ENCODE measurements around the gene ABHD4. TPM values are rescaled to one million over a fixed set of nuclear protein-coding genes. Genes with fewer than 3 reads are reported as not detected.

The ABHD4 gene
- total and polyA plus RNA-seq, 10 of the 15 experiments (the other 5 are each of a cell fraction or from before 2014, with no cell fraction given): 5.4 to 28.7 (median 10.8) TPM

- peak; percentile 96 for TF ChIP-seq PRDM15 (CRISPR knock-in tag; IDR thresholded peaks at IDR 0.05)
- peak; percentile 86 for TF ChIP-seq SMAD5 (IDR thresholded peaks at IDR 0.05; ENCODE audit: low read depth)
- peak; percentile 56 for TF ChIP-seq ZBTB11 (CRISPR knock-in tag; IDR thresholded peaks at IDR 0.05)
- TF ChIP-seq HDAC2 (IDR thresholded peaks at IDR 0.05): no peak
- peak; percentile 93 for TF ChIP-seq RAD51 (IDR thresholded peaks at IDR 0.05)
- TF ChIP-seq CHD4 (IDR thresholded peaks at IDR 0.05): no peak
- no peak for TF ChIP-seq BRCA1 (IDR thresholded peaks at IDR 0.05; ENCODE audit: low read depth, low read length)
- TF ChIP-seq, protein P1, sequence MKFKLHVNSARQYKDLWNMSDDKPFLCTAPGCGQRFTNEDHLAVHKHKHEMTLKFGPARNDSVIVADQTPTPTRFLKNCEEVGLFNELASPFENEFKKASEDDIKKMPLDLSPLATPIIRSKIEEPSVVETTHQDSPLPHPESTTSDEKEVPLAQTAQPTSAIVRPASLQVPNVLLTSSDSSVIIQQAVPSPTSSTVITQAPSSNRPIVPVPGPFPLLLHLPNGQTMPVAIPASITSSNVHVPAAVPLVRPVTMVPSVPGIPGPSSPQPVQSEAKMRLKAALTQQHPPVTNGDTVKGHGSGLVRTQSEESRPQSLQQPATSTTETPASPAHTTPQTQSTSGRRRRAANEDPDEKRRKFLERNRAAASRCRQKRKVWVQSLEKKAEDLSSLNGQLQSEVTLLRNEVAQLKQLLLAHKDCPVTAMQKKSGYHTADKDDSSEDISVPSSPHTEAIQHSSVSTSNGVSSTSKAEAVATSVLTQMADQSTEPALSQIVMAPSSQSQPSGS (IDR thresholded peaks at IDR 0.05; ENCODE audit: low read length): no peak
- TF ChIP-seq, protein P2, sequence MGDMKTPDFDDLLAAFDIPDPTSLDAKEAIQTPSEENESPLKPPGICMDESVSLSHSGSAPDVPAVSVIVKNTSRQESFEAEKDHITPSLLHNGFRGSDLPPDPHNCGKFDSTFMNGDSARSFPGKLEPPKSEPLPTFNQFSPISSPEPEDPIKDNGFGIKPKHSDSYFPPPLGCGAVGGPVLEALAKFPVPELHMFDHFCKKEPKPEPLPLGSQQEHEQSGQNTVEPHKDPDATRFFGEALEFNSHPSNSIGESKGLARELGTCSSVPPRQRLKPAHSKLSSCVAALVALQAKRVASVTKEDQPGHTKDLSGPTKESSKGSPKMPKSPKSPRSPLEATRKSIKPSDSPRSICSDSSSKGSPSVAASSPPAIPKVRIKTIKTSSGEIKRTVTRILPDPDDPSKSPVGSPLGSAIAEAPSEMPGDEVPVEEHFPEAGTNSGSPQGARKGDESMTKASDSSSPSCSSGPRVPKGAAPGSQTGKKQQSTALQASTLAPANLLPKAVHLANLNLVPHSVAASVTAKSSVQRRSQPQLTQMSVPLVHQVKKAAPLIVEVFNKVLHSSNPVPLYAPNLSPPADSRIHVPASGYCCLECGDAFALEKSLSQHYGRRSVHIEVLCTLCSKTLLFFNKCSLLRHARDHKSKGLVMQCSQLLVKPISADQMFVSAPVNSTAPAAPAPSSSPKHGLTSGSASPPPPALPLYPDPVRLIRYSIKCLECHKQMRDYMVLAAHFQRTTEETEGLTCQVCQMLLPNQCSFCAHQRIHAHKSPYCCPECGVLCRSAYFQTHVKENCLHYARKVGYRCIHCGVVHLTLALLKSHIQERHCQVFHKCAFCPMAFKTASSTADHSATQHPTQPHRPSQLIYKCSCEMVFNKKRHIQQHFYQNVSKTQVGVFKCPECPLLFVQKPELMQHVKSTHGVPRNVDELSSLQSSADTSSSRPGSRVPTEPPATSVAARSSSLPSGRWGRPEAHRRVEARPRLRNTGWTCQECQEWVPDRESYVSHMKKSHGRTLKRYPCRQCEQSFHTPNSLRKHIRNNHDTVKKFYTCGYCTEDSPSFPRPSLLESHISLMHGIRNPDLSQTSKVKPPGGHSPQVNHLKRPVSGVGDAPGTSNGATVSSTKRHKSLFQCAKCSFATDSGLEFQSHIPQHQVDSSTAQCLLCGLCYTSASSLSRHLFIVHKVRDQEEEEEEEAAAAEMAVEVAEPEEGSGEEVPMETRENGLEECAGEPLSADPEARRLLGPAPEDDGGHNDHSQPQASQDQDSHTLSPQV (IDR thresholded peaks at IDR 0.05): peak; percentile 83
- TF ChIP-seq KAT2A (conservative IDR thresholded peaks at IDR 0.05; ENCODE audit: control insufficient read depth, low read depth, low read length): no peak
- TF ChIP-seq MEF2A (IDR thresholded peaks at IDR 0.05; ENCODE audit: insufficient read depth, low read depth, low read length): peak; percentile 98
- TF ChIP-seq RFX5 (IDR thresholded peaks at IDR 0.05; ENCODE audit: low read depth, low read length): peak; percentile 91
- no peak for TF ChIP-seq PBX3 (IDR thresholded peaks at IDR 0.05; ENCODE audit: insufficient replicate concordance, low read depth, low read length)
Measured at GRCh38 chr14:22556021-22556989, 41.8 kb upstream of the ABHD4 start (continued).
